Dermis microvascular lymphatic vessel endothelial cell (primary cell): ENCODE measurements around the gene SIM2. TPM values are rescaled to one million over a fixed set of nuclear protein-coding genes. Genes with fewer than 3 reads are reported as not detected.

Experiments used
- DNase-seq, 2 donors: peaks; one replicate each; pipeline versions ENCODE4 v3.0.0 to v3.0.0-alpha.2; 2010; ENCODE audit warnings: low read depth in 2 of 2
- total RNA-seq: library from RNA; depleted of rRNA; stranded (reverse); fragments of >200 nt; gene quantifications from 2 replicates; pipeline ENCODE4 v1.2.1, GENCODE V29; 2014

Gene SIM2
- total RNA-seq, 1 donor from 2014 or later, result not detected

GRCh38 chr21:36763305-36763704 lies 64.4 kb downstream of the SIM2 start:
- no peak for DNase-seq

DNA sequence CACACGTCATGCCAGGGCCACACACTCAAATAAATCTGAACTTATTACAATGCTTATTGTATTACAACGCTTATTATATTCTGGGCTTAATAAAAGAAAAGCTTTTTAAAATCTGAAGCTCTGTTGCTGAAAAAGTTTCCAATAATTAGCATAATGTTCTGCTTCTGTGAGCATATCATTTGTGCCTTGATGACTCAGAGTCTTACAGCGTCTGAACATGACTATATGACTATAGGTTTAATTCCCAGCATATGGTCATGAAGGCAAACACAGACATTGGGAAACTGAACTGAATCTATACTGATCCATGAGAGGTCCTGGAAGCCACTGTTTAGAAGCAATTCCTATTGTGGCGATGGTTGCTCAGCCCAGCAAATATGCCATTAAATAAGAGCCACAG lies 66.3 kb downstream of the SIM2 start:
- DNase-seq, result no peak

DNA sequence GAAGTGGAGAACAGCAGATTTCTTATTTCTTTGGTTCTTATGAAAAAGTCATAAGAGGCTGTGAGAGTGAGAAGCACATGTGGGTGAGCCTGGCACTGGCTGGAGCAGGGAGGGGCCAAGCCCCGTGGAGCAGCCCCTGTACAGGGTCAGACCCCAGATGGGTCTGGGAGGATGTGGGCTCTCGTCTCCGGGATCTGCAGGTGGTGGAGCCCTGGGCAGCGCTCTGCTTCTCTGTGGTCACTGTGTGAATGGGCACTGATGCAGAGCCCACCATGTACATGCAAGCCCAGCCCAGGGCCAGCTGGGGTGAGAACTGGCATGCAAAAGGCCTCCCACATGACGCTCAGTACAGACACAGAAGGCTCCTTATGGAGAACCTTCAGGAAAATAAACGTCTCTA lies 67.6 kb downstream of the SIM2 start:
- no peak for DNase-seq

DNA sequence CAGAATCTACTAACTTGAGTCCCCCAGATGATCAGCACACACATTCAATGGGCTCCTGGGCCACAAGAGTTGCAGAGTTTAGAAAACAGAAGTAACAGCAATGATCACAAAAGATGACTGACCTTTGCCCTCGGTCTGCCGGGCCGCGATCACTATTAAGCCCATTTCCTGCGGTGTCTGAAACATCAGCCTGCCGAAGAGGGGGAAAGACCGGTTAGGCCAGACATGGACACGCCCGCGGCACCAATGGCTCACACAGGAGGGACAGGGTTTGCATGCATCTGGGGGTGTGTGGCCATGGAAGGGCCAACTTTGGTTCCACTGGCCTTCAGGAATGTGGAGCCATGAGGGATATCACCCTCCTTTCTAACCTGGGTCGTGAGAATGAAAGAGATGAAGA lies 68.2 kb downstream of the SIM2 start:
- DNase-seq, result no peak

DNA sequence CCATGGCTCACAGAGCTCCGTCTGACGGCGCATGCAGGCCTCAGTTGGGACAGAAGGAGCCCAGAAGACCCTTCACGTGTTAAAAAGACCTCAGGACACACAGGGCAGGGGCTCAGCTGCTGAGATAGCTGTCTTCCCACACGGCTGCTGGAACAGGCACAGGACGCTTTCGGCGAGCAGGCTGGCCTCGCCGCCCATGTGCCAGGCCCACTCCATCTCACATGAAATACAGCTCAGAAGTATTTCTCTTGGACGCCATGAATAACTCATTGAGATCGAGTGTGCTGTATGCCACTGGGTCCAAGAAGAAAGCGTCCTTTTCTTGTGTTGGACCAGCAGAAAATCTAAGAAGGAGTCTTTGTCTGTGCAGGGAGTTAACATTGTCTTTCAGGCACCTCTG lies 69.6 kb downstream of the SIM2 start:
- no peak for DNase-seq

- DNase-seq, result no peak
These were observed 70.3 kb downstream of the SIM2 start for GRCh38 chr21:36769051-36769839.

DNA sequence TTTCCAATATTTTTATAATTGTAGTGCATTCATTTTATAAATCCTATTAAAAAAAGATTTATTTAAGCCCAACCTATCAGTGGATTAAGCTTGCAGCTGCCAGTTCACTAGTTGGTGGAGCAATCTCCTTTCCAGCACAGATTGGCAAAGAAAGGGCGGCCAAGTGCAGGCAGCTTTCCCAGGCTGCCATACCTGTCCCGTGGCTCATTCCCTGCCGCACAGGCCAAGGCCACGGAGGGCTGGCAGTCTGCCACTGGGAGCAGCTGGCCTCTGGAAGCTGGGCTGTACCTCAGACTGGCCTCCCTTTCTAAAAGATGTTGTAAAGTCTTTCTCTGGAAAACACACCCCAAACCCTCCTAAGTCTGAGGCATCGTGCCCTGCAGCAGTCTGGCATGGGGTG lies 74.2 kb downstream of the SIM2 start:
- DNase-seq, result peak in 1 of 2 donors; percentile 32

GRCh38 chr21:36773995-36774394 lies 75.1 kb downstream of the SIM2 start:
- no peak for DNase-seq

DNA sequence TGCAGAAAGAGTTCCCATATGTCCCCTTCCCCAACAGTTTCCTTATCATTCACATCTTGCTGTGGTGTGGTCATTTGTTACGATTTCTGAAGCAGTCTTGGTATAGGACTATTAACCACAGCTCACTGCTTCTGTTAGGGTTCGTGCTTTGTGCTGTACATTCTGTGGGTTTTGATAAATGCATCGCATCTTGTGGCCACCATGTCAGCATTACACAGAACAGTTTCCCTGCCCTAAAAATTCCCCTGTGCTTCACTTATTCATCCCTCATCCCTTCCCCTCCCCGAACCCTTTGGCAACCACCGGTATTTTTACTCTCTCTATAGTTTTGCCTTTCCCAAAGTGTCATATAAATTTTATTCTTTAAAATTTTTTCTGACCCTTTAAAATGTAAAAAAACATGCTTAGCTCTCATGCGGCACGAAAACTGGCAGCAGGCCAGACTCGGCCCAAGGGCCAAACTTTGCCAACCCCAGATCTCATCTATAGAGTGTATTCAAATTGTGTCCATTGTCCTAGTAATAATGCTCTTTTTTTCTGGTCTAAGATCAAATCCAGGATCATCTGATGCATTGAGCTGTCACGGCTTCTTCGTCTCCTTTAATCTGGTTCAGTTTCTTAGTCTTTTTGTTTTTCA lies 78.2 kb downstream of the SIM2 start:
- DNase-seq, result no peak

- no peak for DNase-seq
These were observed 81.9 kb downstream of the SIM2 start for GRCh38 chr21:36780861-36781260.

DNA sequence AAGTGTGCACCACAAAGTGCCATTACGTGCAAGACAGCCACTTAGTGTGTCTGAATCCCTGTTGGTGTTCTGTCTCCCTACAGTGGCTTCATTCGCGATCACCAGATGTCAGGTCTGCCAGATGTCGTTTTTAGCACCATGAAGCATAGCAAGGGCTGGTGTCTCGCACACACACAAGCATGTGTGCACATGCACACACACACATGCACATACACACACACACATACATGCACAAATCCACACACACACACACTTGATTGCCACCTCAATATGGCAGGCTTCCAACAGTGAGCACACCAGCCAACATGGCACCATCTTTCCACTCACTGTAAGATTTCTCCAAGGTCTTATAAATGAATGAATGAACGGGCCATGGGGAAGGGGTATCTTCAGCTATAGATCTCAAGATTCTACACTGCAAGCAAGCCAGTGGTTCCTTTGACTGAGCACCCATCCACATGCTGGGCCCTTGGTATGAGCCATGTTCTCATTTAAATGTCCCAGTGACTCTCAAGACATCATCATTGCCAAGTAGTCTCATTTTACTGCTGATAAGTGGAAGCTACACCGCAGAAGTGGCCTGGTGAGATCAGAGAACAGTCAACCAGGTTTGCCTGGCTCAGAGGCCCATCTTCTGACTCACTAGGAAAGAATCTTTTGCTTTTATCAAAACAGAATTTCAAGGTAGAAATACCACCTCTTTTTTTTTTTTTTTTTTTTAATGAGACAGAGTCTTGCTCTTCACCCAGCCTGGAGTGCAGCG lies 84.9 kb downstream of the SIM2 start:
- no peak for DNase-seq

GRCh38 chr21:36784947-36785346 lies 86.0 kb downstream of the SIM2 start:
- no peak for DNase-seq

DNA sequence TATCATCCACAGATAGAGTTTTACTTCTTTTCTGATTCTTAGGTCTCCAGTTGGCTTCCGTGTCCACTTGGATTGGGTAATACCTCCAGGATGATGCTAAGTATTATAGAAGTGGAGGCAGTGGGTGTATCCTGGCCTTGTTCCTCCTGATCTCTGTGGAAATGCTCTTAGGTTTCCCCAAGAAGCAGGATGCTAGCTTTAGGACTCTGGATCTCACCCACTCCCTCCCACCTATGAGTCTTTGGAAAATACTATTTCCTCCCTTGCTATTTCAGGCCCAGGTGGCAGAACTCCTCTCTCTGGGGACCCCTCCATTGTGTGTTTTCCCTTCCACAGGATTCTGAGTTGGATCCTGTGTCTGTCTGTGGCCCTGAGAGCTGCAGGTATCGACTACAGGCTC lies 86.7 kb downstream of the SIM2 start:
- no peak for DNase-seq

DNA sequence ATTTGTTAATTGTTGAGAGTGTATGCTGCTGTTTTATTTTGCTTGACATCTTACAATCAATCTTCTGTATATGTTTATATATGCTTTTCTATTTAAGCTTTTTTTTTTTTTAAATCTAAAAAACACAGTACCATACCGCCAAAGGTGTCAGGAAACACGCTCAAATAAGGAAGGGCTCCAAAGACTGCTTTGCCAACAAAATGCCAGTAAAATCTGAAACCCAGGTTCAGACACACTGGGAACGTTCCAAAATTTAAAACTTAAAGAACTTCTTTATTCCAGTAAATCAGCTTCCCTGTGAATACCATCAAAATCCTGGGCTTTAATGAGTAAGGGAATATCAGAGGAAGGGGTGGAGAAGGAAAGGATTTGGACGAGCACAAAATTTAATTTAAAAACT lies 87.3 kb downstream of the SIM2 start:
- no peak for DNase-seq

DNA sequence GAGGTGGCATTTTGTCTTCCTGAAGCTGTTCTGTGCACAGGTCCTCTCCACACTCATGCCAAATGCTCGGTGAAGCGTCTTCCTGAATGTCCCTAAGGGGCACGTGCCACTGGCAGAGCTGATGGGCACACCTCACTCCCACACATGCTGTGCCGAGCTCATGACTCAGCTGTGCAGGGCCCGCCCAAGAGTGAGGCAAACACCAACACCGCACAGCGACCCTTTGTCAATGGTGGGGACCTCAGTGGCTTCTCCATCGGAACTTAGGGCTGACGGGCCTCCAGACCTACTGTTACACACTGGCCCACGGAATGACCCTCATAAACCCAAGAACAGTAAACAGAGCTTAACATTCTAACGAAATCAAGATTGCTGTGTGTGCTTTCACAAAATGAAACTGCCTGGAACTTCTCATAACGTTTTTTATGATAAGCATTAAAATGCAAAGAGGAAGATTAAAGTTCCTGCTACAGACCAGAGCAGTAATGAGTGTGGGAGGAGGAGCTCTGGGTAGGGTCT lies 89.3 kb downstream of the SIM2 start:
- DNase-seq, result peak in 1 of 2 donors; percentile 37

DNA sequence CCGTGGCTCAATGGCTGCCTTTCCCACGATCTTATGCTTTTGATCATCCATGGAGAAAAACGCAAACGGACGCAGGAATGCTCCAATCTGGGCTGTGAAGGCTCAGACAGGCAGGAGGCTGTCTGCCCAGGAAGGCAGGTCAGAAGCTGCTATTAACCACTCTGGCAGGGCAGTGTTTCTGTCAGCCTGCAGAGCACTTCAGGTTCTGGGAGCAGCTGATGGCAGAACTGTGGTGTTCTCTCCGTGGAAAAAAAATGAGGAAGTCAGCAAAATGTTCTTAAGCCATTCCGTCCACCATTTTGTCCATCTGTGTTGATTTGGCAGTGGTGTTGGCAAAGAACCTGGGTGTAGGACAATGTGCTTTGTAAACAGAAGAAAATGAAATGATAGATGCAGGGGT lies 91.7 kb downstream of the SIM2 start:
- DNase-seq, result peak in 1 of 2 donors; percentile 29

DNA sequence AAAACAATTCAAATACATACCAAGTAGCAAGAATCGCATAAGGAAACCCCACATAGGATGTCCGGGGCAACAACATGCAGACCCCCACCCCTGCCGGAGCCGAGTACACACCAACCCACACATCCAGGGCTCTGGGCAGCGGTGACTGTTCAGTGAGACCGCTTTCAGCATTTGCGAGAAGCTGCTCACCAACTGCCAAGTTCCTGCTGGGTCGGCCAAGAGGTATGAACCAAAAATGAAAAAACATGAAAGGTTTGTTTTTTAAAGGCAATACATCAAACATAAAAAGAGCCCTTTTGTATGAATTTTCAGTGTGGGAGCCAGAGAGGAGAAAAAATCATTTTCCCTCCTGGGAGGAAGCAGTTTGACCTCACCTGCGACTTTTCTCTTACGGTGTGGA lies 92.3 kb downstream of the SIM2 start:
- no peak for DNase-seq

DNA sequence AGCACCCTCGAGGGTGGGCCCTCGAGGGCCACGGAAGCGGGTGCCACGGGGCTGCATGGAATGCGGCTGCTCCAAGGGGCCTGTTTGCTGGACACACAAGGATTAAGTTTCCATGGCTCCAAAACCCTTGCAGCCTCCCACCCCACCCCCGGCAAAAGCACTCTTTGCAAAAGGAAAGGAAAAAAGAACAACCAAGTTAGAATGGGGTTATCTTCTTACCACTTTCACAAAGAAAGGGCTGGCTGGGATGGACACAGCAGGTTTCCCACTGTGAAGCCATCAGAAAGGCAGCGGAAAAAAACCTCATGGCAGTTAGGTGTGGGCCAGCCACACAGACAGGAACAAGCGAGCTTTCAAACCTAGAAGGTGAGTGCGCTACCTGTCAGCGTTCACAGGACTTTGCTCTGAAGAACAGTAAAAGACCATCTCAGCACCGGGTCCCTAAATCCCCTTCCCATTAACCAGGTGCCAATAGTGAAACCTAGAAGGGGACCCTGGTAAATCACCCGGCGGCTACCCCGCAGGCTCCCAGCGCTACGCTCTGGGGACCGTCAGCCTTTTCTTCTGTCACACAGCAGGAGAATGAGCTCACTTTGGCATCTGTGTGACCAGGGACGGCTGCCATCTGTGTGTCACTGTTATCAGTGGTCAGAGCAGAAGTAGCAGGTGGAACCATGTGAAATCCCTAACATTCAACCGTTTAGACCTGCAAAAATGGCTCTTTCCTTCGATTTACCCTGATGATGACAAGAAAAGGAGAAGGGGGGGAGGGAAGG lies 93.0 kb downstream of the SIM2 start:
- no peak for DNase-seq

GRCh38 chr21:36792505-36792967 lies 93.6 kb downstream of the SIM2 start:
- peak in 1 of 2 donors; percentile 4 for DNase-seq

- no peak for DNase-seq
These were observed 97.2 kb downstream of the SIM2 start for GRCh38 chr21:36796070-36796469.

- no peak for DNase-seq
These were observed 99.6 kb downstream of the SIM2 start for GRCh38 chr21:36798491-36798890.
